Measurements from ENCODE around the gene MAK.
"Not testable (repeated sequence)": the region's sequence is repeated elsewhere in the genome, so short reads cannot be mapped to it uniquely, and the experiment has no call there.

Gene MAK

DNA sequence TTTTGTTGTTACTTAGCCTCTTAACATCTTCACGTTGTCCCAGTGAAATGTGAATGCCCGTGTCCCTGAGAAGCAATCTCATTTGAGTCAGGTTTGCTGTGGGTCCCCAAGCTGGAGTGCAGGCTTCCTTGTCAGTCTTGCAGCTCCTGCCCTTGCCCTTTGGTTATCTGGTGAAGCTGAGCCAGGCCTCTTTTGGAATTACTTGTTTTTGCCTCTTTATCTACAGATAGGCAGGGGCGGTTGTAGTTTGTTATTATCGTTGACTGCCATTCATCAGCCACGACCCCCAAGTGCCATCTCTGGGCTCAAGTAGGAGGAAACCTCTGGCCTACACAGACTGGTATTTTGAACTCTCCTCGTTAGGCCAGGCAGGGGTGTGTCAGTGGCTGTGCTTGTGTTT is 113.3 kb downstream of the MAK start:
- DNase-seq (ENCODE audit: low read depth in 1 of 2, low spot score in 1 of 2) = no peak

DNA sequence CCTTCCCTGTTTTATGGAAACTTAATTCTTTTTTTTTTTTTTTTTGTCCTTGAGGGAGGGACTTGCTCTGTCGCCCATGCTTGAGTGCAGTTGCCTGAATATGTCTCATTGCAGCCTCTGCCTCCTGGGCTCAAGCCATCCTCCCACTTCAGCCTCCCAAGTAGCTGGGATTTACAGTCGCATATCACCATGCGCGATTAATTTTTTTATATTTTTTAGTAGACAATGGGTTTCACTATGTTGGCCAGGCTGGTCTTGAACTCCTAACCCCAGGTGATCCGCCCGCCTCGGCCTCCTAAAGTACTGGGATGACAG is 114.8 kb downstream of the MAK start:
- no peak for DNase-seq (ENCODE audit: low read depth in 1 of 2, low spot score in 1 of 2)

DNA sequence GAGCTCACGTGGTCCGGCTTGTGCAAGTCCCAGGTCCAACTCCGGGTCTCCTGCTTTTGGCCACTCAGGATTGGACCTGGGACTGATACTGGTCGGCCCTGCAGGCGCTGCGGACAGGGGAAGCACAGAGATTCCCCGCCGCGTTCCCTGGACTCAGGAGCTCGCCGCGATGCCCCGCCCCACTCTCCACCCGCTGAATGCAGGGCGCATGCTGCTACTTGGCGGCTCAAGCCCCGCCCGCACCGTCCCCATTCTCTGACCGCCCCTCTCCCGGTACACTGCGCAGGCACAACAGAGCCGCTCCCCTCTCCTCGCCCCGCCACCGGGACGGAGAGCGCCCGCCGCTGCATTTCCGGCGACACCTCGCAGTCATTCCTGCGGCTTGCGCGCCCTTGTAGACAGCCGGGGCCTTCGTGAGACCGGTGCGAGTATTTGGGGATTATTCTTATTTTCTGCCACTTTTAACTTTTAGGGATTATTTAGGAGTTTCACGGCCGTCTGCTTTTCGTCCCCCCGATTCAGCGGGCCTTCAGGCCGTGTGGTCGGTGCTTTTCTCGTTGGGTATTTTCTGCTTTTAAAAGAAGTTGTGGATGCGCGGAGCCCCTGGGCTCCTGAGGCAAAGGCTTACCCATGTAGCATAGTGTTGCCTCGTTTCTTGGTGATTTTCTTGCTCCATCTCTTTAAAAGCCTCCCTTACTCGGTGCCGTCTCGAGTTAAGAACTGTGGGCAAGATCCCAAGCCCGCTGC is 115.3 kb downstream of the MAK start, which contains the start of gene TMEM14C:
TSS of gene TMEM14C (plus strand) at position 251 of the 747 bp plus-strand sequence. CDS start 1,544 bp downstream, outside the sequence.
- DNase-seq (ENCODE audit: low read depth in 1 of 2, low spot score in 1 of 2) = peak; percentile 61 to 86

DNA sequence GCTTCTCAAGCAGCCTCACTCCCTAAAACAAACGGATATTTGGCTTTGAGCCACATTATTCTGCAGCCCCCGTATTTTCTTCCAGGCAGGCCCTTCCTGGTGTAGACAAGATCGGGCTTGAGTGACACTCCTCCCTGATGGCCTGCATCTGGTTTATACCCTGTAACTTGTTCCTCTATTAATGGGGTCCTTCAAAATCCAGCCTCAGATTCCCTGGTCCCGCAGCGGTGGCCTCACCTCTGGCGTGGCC is 115.8 kb downstream of the MAK start:
- no peak for DNase-seq (ENCODE audit: low read depth in 1 of 2, low spot score in 1 of 2)

DNA sequence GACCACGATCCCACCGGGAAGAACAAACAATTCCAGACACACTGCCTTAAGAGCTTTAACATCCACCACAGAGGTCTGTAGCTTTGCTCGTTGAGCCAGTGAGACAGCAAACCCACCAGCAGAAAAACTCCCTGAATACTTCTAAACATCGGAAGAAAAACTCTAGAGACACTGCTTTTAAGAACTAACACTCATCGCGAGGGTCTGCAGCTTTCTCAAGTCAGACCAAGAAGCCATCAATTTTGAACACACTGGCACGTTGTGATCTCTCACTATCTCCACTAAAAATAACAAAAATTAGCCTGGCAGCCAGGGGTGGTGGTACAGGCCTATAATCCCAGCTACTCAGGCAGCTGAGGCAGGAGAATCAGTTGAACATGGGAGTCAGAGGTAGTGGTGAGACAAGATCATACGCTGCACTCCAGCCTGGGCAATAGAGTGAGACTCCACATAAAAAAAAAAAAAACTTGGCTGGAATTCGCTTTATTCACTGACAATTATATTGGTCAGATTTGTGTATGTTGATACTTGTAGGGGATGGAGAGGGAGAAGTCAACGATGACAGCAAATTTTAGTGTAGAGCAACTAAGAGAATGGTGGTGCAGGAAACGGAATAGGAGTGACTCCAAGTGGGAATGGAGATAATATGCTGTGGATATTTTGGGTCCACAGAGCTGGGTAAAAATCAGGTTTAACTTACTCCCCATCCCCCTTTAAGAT is 116.3 kb downstream of the MAK start:
- no peak for DNase-seq (ENCODE audit: low read depth in 1 of 2, low spot score in 1 of 2)

DNA sequence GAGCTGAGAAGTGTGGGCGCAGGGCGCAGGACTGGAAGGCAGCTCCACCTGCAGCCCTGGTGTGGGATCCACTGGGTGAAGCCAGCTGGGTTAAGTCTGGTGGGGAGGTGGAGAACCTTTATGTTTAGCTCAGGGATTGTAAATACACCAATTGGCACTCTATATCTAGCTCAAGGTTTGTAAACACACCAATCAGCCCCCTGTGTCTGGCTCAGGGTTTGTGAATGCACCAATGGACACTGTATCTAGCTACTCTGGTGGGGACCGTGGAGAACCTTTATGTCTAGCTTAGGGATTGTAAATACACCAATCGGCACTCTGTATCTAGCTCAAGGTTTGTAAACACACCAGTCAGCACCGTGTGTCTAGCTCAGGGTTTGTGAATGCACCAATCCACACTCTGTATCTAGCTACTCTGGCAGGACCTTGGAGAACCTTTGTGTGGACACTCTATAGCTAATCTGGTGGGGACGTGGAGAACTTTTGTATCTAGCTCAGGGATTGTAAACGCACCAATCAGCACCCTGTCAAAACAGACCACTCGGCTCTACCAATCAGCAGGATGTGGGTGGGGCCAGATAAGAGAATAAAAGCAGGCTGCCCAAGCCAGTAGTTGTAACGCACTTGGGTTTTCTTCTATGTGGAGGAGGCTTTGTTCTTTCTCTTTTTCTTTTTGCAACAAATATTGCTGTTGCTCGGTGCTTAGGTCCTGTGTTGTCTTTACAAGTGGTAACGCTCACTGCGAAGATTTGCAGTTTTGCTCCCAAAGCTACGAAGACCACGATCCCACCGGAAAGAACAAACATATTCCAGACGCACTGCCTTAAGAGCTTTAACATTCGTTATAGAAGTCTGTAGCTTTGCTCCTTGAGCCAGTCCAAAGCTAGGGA is 117.1 kb downstream of the MAK start:
- DNase-seq (ENCODE audit: low read depth in 1 of 2, low spot score in 1 of 2) = not testable (repeated sequence)

DNA sequence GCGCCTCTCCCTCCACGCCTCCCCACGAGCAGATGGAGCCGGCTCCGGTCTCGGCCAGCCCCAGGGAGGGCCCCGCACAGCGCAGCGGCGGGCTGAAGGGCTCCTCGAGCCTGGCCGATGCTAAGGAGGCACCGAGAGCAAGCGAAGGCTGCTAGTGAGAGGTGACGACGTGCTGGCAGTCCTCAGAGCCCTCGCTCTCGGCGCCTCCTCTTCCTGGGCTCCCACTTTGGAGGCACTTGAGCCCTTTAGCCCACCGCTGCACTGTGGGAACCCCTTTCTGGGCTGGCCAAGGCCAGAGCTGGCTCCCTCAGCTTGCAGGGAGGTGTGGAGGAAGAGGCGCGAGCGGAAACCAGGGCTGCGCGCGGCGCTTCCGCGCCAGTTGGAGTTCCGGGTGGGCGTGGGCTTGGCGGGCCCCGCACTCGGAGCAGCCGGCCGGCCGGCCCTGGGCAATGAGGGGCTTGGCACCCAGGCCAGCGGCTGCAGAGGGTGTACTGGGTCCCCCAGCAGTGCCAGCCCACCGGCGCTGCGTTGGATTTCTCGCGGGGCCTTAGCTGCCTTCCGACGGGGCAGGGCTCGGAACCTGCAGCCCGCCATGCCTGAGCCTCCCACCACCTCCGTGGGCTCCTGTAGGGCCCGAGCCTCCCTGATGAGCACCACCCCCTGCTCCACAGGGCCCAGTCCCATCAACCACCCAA is 117.9 kb downstream of the MAK start:
- peak in 1 of 2 donors; percentile 9 for DNase-seq (ENCODE audit: low read depth in 1 of 2, low spot score in 1 of 2)

DNA sequence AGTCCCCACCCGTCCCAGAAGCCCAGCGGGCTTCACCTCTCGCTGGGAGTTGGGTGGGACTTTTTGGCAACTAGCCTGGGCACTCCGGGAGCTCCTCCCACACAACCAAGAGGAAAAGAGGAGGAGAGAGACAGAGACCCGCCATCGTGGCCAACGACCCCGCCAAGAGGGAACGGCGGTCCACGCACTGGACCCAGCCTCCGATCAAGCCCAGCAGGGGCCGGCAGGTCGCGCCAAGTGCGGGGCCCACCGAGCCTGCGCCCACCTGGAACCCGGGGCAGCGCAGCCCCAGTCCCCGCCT is 118.4 kb downstream of the MAK start:
- no peak for DNase-seq (ENCODE audit: low read depth in 1 of 2, low spot score in 1 of 2)

DNA sequence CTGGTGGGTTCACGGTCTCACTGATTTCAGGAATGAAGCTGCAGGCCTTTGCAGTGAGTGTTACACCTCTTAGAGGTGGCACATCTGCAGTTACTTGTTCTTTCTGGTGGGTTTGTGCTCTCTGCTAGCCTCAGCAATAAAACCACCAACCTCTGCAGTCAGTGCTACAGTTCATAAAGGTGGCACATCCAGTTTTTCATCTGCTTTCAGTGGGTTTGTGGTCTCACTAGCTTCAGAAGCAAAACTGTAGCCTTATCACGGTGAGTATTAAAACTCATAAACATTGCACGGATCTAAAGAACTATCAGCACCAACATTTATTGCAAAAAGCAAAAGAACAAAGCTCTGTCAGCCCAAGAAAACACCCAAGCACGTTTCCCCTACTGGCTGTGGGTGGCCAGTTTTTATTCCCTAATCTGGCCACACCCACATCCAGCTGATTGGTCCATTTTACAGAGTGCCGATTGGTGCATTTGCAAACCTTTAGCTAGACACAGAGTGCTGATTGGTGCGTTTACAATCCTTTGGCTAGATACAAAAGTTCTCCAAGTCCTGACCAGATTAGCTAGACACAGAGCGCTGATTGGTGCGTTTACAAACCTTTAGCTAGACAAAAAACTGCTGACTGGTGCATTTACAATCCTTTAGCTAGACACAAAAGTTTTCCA is 118.9 kb downstream of the MAK start:
- DNase-seq (ENCODE audit: low read depth in 1 of 2, low spot score in 1 of 2) = peak in 1 of 2 donors; percentile 32

DNA sequence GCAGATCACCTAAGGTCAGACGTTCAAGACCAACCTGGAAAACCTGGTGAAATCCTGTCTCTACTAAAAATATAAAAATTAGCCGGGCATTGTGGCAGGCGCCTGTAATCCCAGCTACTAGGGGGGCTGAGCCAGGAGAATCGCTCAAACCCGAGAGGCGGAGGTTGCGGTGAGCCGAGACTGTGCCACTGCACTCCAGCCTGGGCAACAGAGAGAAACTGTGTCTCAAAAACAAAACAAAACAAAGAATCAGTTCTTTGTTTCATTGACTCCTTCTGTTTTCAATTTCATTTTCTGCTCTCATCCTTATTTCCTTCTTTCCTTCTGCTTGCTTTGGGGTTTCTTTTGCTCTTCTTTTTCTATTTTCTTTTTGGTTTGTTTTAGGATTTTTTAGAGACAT is 124.4 kb downstream of the MAK start:
- DNase-seq (ENCODE audit: low read depth in 1 of 2, low spot score in 1 of 2) = no peak

All from activated CD4-positive, alpha-beta T cell treated with anti-CD3 and anti-CD28 coated beads, Interleukin-2, amount 50 U/mL, for 24 hours (primary cell).